GM21390 (cell line): ENCODE results near the gene CDK15.
"Not testable (repeated sequence)": the region's sequence is repeated elsewhere in the genome, so short reads cannot be mapped to it uniquely, and the experiment has no call there.

Experiments used
- ATAC-seq: cut with Tn5 transposase; IDR thresholded peaks from one replicate; pipeline ENCODE4 v1.9.1; 2021; ENCODE audit not compliant: unreplicated experiment

Gene CDK15

GRCh38 chr2:201806442-201807170 lies at the start of gene CDK15:
Gene CDK15, plus strand, starts transcription at chr2:201806537. Its CDS starts 128 bp downstream, at chr2:201806665.
- no peak for ATAC-seq

GRCh38 chr2:201758234-201758633 lies 48.1 kb upstream of the CDK15 start:
- ATAC-seq: no peak

GRCh38 chr2:201758873-201759272 lies 47.5 kb upstream of the CDK15 start:
- ATAC-seq: no peak

- peak; percentile 77 for ATAC-seq
These were observed 46.8 kb upstream of the CDK15 start for GRCh38 chr2:201759567-201759966.

GRCh38 chr2:201761101-201761500 lies 45.2 kb upstream of the CDK15 start:
- ATAC-seq: no peak

GRCh38 chr2:201764469-201764868 lies 41.9 kb upstream of the CDK15 start:
- not testable (repeated sequence) for ATAC-seq

GRCh38 chr2:201765799-201766198 lies 40.5 kb upstream of the CDK15 start:
- ATAC-seq: no peak

GRCh38 chr2:201768918-201769317 lies 37.4 kb upstream of the CDK15 start:
- no peak for ATAC-seq

- ATAC-seq: no peak
These were observed 36.5 kb upstream of the CDK15 start for GRCh38 chr2:201769666-201770373.

GRCh38 chr2:201773990-201774389 lies 32.3 kb upstream of the CDK15 start:
- no peak for ATAC-seq

- ATAC-seq: no peak
These were observed 31.8 kb upstream of the CDK15 start for GRCh38 chr2:201774546-201774945.

GRCh38 chr2:201775326-201775725 lies 31.0 kb upstream of the CDK15 start:
- no peak for ATAC-seq

GRCh38 chr2:201777043-201777442 lies 29.3 kb upstream of the CDK15 start:
- ATAC-seq: no peak

GRCh38 chr2:201777869-201778268 lies 28.5 kb upstream of the CDK15 start:
- ATAC-seq: no peak

- ATAC-seq: no peak
These were observed 26.2 kb upstream of the CDK15 start for GRCh38 chr2:201779901-201780673.

- peak; percentile 95 for ATAC-seq
These were observed 25.5 kb upstream of the CDK15 start, which contains the start of gene ALS2 for GRCh38 chr2:201780674-201781493. Gene ALS2, minus strand, starts transcription at chr2:201780933. Its CDS starts 12,048 bp downstream, at chr2:201768885.

GRCh38 chr2:201781557-201782051 lies 24.7 kb upstream of the CDK15 start:
- no peak for ATAC-seq

GRCh38 chr2:201784563-201784962 lies 21.8 kb upstream of the CDK15 start:
- ATAC-seq: no peak

GRCh38 chr2:201785135-201785534 lies 21.2 kb upstream of the CDK15 start:
- no peak for ATAC-seq

GRCh38 chr2:201786471-201786870 lies 19.9 kb upstream of the CDK15 start:
- no peak for ATAC-seq

GRCh38 chr2:201788371-201788770 lies 18.0 kb upstream of the CDK15 start:
- ATAC-seq: no peak
